ENCODE measurements around the gene SPDYE2B. TPM values are rescaled to one million over a fixed set of nuclear protein-coding genes. Genes with fewer than 3 reads are reported as not detected.
"Not testable (repeated sequence)": the region's sequence is repeated elsewhere in the genome, so short reads cannot be mapped to it uniquely, and the experiment has no call there.

The SPDYE2B gene
- total RNA-seq, result not detected in 3 replicates

- not testable (repeated sequence) for H3K27ac Mint-ChIP-seq; H3K4me1 Mint-ChIP-seq; H3K4me3 Mint-ChIP-seq; H3K27me3 Mint-ChIP-seq (ENCODE audit: low read depth); H3K36me3 Mint-ChIP-seq; H3K9me3 Mint-ChIP-seq; DNase-seq (ENCODE audit: low spot score in 2 of 2, unreplicated experiment in 2 of 2)
These were observed at the start of gene SPDYE2B for GRCh38 chr7:102649924-102650323. Gene SPDYE2B, plus strand, starts transcription at chr7:102650319. Its CDS starts 2,030 bp downstream, at chr7:102652349.

- H3K36me3 Mint-ChIP-seq; H3K4me1 Mint-ChIP-seq; H3K27me3 Mint-ChIP-seq (ENCODE audit: low read depth); H3K4me3 Mint-ChIP-seq; H3K9me3 Mint-ChIP-seq; DNase-seq (ENCODE audit: low spot score in 2 of 2, unreplicated experiment in 2 of 2); H3K27ac Mint-ChIP-seq: not testable (repeated sequence)
These were observed 47.8 kb upstream of the SPDYE2B start for GRCh38 chr7:102602317-102602716.

- not testable (repeated sequence) for H3K27ac Mint-ChIP-seq; H3K9me3 Mint-ChIP-seq; H3K4me1 Mint-ChIP-seq; H3K36me3 Mint-ChIP-seq; H3K4me3 Mint-ChIP-seq; DNase-seq (ENCODE audit: low spot score in 2 of 2, unreplicated experiment in 2 of 2); H3K27me3 Mint-ChIP-seq (ENCODE audit: low read depth)
These were observed 45.5 kb upstream of the SPDYE2B start for GRCh38 chr7:102604431-102605145.

- DNase-seq (ENCODE audit: low spot score in 2 of 2, unreplicated experiment in 2 of 2); H3K27ac Mint-ChIP-seq; H3K9me3 Mint-ChIP-seq; H3K4me1 Mint-ChIP-seq; H3K36me3 Mint-ChIP-seq; H3K27me3 Mint-ChIP-seq (ENCODE audit: low read depth); H3K4me3 Mint-ChIP-seq: not testable (repeated sequence)
These were observed 43.3 kb upstream of the SPDYE2B start for GRCh38 chr7:102606848-102607247.

- H3K4me3 Mint-ChIP-seq; DNase-seq (ENCODE audit: low spot score in 2 of 2, unreplicated experiment in 2 of 2); H3K9me3 Mint-ChIP-seq; H3K36me3 Mint-ChIP-seq; H3K4me1 Mint-ChIP-seq; H3K27me3 Mint-ChIP-seq (ENCODE audit: low read depth); H3K27ac Mint-ChIP-seq: not testable (repeated sequence)
These were observed 40.4 kb upstream of the SPDYE2B start for GRCh38 chr7:102609734-102610133.

- H3K9me3 Mint-ChIP-seq; DNase-seq (ENCODE audit: low spot score in 2 of 2, unreplicated experiment in 2 of 2); H3K27me3 Mint-ChIP-seq (ENCODE audit: low read depth); H3K4me3 Mint-ChIP-seq; H3K4me1 Mint-ChIP-seq; H3K36me3 Mint-ChIP-seq; H3K27ac Mint-ChIP-seq: not testable (repeated sequence)
These were observed 39.7 kb upstream of the SPDYE2B start for GRCh38 chr7:102610441-102610840.

GRCh38 chr7:102611013-102611674 is 39.0 kb upstream of the SPDYE2B start:
- H3K27ac Mint-ChIP-seq; H3K36me3 Mint-ChIP-seq; H3K9me3 Mint-ChIP-seq; H3K27me3 Mint-ChIP-seq (ENCODE audit: low read depth); H3K4me1 Mint-ChIP-seq; H3K4me3 Mint-ChIP-seq; DNase-seq (ENCODE audit: low spot score in 2 of 2, unreplicated experiment in 2 of 2): not testable (repeated sequence)

- not testable (repeated sequence) for H3K4me3 Mint-ChIP-seq; H3K27ac Mint-ChIP-seq; DNase-seq (ENCODE audit: low spot score in 2 of 2, unreplicated experiment in 2 of 2)
These were observed 38.3 kb upstream of the SPDYE2B start for GRCh38 chr7:102611675-102612325.

GRCh38 chr7:102613575-102614345 is 36.4 kb upstream of the SPDYE2B start:
- not testable (repeated sequence) for H3K4me3 Mint-ChIP-seq; H3K4me1 Mint-ChIP-seq; H3K36me3 Mint-ChIP-seq; H3K9me3 Mint-ChIP-seq; DNase-seq (ENCODE audit: low spot score in 2 of 2, unreplicated experiment in 2 of 2); H3K27me3 Mint-ChIP-seq (ENCODE audit: low read depth); H3K27ac Mint-ChIP-seq

More at GRCh38 chr7:102611675-102612325, 38.3 kb upstream of the SPDYE2B start:
- not testable (repeated sequence) for H3K27me3 Mint-ChIP-seq (ENCODE audit: low read depth); H3K4me1 Mint-ChIP-seq; H3K36me3 Mint-ChIP-seq; H3K9me3 Mint-ChIP-seq

GRCh38 chr7:102614346-102614697 is 35.8 kb upstream of the SPDYE2B start:
- H3K4me3 Mint-ChIP-seq, H3K27ac Mint-ChIP-seq: not testable (repeated sequence)

GRCh38 chr7:102614873-102615272 is 35.2 kb upstream of the SPDYE2B start:
- not testable (repeated sequence) for H3K9me3 Mint-ChIP-seq; H3K4me3 Mint-ChIP-seq; H3K4me1 Mint-ChIP-seq; H3K27ac Mint-ChIP-seq; H3K27me3 Mint-ChIP-seq (ENCODE audit: low read depth); DNase-seq (ENCODE audit: low spot score in 2 of 2, unreplicated experiment in 2 of 2); H3K36me3 Mint-ChIP-seq

More at GRCh38 chr7:102614346-102614697, 35.8 kb upstream of the SPDYE2B start:
- not testable (repeated sequence) for H3K27me3 Mint-ChIP-seq (ENCODE audit: low read depth); H3K9me3 Mint-ChIP-seq; DNase-seq (ENCODE audit: low spot score in 2 of 2, unreplicated experiment in 2 of 2); H3K4me1 Mint-ChIP-seq; H3K36me3 Mint-ChIP-seq

- not testable (repeated sequence) for H3K4me3 Mint-ChIP-seq; H3K9me3 Mint-ChIP-seq; H3K4me1 Mint-ChIP-seq; H3K27me3 Mint-ChIP-seq (ENCODE audit: low read depth); H3K27ac Mint-ChIP-seq; H3K36me3 Mint-ChIP-seq; DNase-seq (ENCODE audit: low spot score in 2 of 2, unreplicated experiment in 2 of 2)
These were observed 34.2 kb upstream of the SPDYE2B start for GRCh38 chr7:102615930-102616329.

- DNase-seq (ENCODE audit: low spot score in 2 of 2, unreplicated experiment in 2 of 2), result peak in 1 of 2 experiments; percentile 22
- not testable (repeated sequence) for H3K4me3 Mint-ChIP-seq, H3K36me3 Mint-ChIP-seq
These were observed 33.5 kb upstream of the SPDYE2B start, which contains the start of gene RASA4 for GRCh38 chr7:102616507-102617125. Gene RASA4, minus strand, starts transcription at chr7:102616756. Its CDS starts 67 bp downstream, at chr7:102616689.

More at GRCh38 chr7:102616507-102617125, 33.5 kb upstream of the SPDYE2B start, which contains the start of gene RASA4:
- H3K27ac Mint-ChIP-seq; H3K4me1 Mint-ChIP-seq; H3K9me3 Mint-ChIP-seq; H3K27me3 Mint-ChIP-seq (ENCODE audit: low read depth): not testable (repeated sequence)
